ENCODE results near the gene AZU1. TPM values are rescaled to one million over a fixed set of nuclear protein-coding genes. Genes with fewer than 3 reads are reported as not detected.
"Not testable (repeated sequence)": the region's sequence is repeated elsewhere in the genome, so short reads cannot be mapped to it uniquely, and the experiment has no call there.

Gene AZU1
- total and polyA plus RNA-seq, 4 donors = 0.08 to 20.2 (median 0.99) TPM

- no peak for TF ChIP-seq REST (IDR thresholded peaks at IDR 0.05)
Measured at GRCh38 chr19:845707-846521, 18.3 kb downstream of the AZU1 start (continued).

GRCh38 chr19:848386-848921, 20.8 kb downstream of the AZU1 start:
- TF ChIP-seq FOXA1 (IDR thresholded peaks at IDR 0.05) = no peak
- TF ChIP-seq CTCF (IDR thresholded peaks at IDR 0.05; ENCODE audit: low read depth, low read length, missing input control) = no peak
- TF ChIP-seq NR2F2 (IDR thresholded peaks at IDR 0.05) = no peak
- TF ChIP-seq SP1 (IDR thresholded peaks at IDR 0.05) = no peak
- no peak for TF ChIP-seq GABPA (IDR thresholded peaks at IDR 0.05 in 1 of 2, conservative IDR thresholded peaks at IDR 0.05 in 1 of 2)
- no peak for TF ChIP-seq ZBTB33 (IDR thresholded peaks at IDR 0.05)
- TF ChIP-seq FOXA2 (IDR thresholded peaks at IDR 0.05) = no peak
- no peak for TF ChIP-seq EGR1 (IDR thresholded peaks at IDR 0.05; ENCODE audit: low read depth in 2 of 2)
- TF ChIP-seq HNF4A (conservative IDR thresholded peaks at IDR 0.05) = no peak
- TF ChIP-seq YY1 (IDR thresholded peaks at IDR 0.05) = no peak
- no peak for TF ChIP-seq ATF3 (IDR thresholded peaks at IDR 0.05)
- TF ChIP-seq JUND (IDR thresholded peaks at IDR 0.05) = no peak
- TF ChIP-seq HNF4G (IDR thresholded peaks at IDR 0.05) = no peak
- no peak for TF ChIP-seq REST (IDR thresholded peaks at IDR 0.05)
- no peak for TF ChIP-seq MAX (IDR thresholded peaks at IDR 0.05)
- no peak for TF ChIP-seq RXRA (IDR thresholded peaks at IDR 0.05)
- no peak for TF ChIP-seq TAF1 (conservative IDR thresholded peaks at IDR 0.05)
- TF ChIP-seq RAD21 (IDR thresholded peaks at IDR 0.05) = no peak
- WGBS = 36% methylated on average over 12 of the region's 12 CpGs
- H3K9ac ChIP-seq (ENCODE audit: low read depth in 1 of 2, low read length in 2 of 2) = no peak overlapping the region
- no peaks in the 10 kb centered on the region for H3K9me3 ChIP-seq (ENCODE audit: control insufficient read depth in 4 of 4, low read length in 3 of 4)
- no peaks in the 10 kb centered on the region for H3K36me3 ChIP-seq (ENCODE audit: control insufficient read depth in 4 of 4, insufficient read depth in 3 of 4, low read depth in 1 of 4, low read length in 3 of 4)
- H3K4me3 ChIP-seq (ENCODE audit: low read depth in 1 of 3, low read length in 3 of 3) = no peak overlapping the region
- no peak overlapping the region for H3K27ac ChIP-seq (ENCODE audit: low read depth in 1 of 2, low read length in 2 of 2)
- peaks cover 7 to 15% (median 11%) of the 10 kb centered on the region in 4 donors for H3K4me1 ChIP-seq (ENCODE audit: control insufficient read depth in 4 of 4, insufficient read depth in 4 of 4, low read length in 3 of 4)
- no peak for DNase-seq (ENCODE audit: low spot score)
- peaks cover 0 to 5% (median 1%) of the 10 kb centered on the region in 4 donors for H3K27me3 ChIP-seq (ENCODE audit: control insufficient read depth in 4 of 4, insufficient read depth in 4 of 4, low read length in 3 of 4)

GRCh38 chr19:849195-849594, 21.6 kb downstream of the AZU1 start:
- WGBS = 85% methylated on average over 8 of the region's 8 CpGs
- H3K4me1 ChIP-seq (ENCODE audit: control insufficient read depth in 4 of 4, insufficient read depth in 4 of 4, low read length in 3 of 4) = peaks cover 5 to 12% (median 8%) of the 10 kb centered on the region in 4 donors
- not testable (repeated sequence) for H3K4me3 ChIP-seq (ENCODE audit: low read depth in 1 of 3, low read length in 3 of 3); H3K27me3 ChIP-seq (ENCODE audit: control insufficient read depth in 4 of 4, insufficient read depth in 4 of 4, low read length in 3 of 4); H3K27ac ChIP-seq (ENCODE audit: low read depth in 1 of 2, low read length in 2 of 2); DNase-seq (ENCODE audit: low spot score); H3K9me3 ChIP-seq (ENCODE audit: control insufficient read depth in 4 of 4, low read length in 3 of 4); H3K36me3 ChIP-seq (ENCODE audit: control insufficient read depth in 4 of 4, insufficient read depth in 3 of 4, low read depth in 1 of 4, low read length in 3 of 4); H3K9ac ChIP-seq (ENCODE audit: low read depth in 1 of 2, low read length in 2 of 2)

Data from liver (tissue), 9 donors.